Hematopoietic multipotent progenitor cell (in vitro differentiated cells): ENCODE results near the gene AKIRIN1. TPM values are rescaled to one million over a fixed set of nuclear protein-coding genes. Genes with fewer than 3 reads are reported as not detected.
"Not testable (repeated sequence)": the region's sequence is repeated elsewhere in the genome, so short reads cannot be mapped to it uniquely, and the experiment has no call there.

ENCODE experiments used
- DNase-seq, 3 donors: peaks; one replicate each; pipeline ENCODE4 v3.0.0-alpha.2; 2011 to 2015; ENCODE audit warnings: low read depth in 2 of 3, low spot score in 2 of 3
- total RNA-seq: library from RNA; depleted of rRNA; stranded (reverse); fragments of >200 nt; gene quantifications from one replicate; pipeline ENCODE4 v1.2.3, GENCODE V29; 2012

AKIRIN1 gene
- 24.2 TPM for total RNA-seq

DNA sequence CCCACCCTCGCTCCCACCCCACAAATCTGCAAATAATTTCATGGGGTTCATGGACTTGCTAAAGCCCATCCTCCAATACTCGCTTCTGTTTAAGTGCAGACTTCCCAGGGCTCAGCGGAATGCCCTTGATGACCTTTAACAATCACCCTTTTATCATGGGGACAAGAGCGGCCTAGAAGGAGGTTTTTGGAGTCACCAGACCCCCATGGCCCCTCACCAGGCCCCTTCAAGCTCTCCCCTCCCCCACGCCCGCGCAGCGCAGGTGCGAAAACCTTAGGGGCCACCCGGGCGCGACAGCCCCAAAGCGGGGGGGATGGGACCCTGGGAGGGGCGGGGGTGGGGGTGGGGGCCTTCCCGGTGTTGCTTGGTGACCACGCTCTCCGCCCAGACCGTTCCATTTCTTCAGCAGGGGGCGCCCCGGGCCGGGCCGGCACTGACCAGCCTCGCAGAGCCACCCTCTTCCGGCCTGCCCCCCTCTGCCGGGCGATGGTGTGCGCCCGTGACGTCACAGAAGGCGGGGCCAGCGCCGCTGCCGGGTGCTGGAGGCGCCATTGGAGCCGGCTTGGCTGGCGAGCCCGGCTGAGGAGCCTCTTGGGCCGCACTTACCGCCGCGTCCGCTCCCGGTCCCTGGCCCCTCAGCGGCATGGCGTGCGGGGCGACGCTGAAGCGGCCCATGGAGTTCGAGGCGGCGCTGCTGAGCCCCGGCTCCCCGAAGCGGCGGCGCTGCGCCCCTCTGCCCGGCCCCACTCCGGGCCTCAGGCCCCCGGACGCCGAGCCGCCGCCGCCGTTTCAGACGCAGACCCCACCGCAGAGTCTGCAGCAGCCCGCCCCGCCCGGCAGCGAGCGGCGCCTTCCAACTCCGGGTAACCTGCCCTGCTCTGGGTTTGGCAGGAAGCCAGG, at the start of gene AKIRIN1:
TSS of gene AKIRIN1 (plus strand) at position 539 of the 900 bp plus-strand sequence. CDS start at position 644, 105 bp downstream.
- peak; percentile 83 to 95 (median 94) for DNase-seq

DNA sequence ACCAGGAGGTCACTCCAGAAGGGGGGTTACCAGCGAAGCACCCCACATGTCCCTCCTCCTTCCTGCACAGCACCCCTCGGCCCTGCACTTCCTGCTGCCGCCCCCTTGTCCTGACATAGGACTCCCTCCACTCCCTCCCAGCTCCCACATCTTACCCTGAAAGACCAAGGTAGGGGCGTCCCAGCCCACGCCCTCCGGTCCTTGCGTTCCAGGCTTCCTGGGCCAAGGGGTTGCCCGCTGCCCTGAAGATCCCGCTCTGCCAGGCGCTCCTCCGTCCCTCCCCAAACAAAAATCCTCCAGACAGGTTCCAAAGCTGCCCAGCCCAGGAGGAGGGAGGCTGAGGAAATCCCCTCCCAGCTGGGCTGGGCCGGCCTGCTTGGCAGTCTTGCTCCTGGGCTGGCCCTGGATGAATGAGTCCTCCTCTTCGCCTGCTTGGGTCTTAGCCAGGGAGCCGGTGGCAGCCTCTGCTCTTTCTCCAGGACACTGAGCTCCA, 49.5 kb upstream of the AKIRIN1 start, which contains the start of gene RHBDL2:
TSS of gene RHBDL2 (minus strand) at position 304 of the 493 bp plus-strand sequence. CDS start 22,618 bp downstream, outside the sequence.
- DNase-seq = no peak

- DNase-seq = no peak
These were observed 48.2 kb upstream of the AKIRIN1 start for GRCh38 chr1:38942664-38943428.

- no peak for DNase-seq
These were observed 46.5 kb upstream of the AKIRIN1 start for GRCh38 chr1:38944547-38944946.

DNA sequence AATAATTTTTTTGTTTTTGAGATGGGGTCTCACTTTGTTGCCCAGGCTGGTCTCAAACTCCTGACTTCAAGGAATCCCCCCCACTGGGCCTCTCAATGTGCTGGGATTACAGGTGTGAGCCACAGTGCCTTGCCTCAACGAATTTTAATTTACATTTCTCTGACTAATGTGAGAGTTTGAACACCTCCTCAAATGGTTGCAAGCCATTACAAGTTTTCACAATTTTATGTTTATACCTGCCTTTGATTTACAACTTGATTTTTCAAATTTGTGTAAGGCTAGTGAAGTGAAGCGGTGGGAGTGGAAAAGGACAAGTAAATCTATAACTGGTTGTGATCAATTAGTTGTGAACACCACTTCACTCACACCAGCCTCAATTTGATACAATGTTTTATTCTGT, 40.5 kb upstream of the AKIRIN1 start:
- DNase-seq = no peak

- DNase-seq = no peak
These were observed 37.6 kb upstream of the AKIRIN1 start for GRCh38 chr1:38953433-38953860.

- no peak for DNase-seq
These were observed 32.1 kb upstream of the AKIRIN1 start for GRCh38 chr1:38958967-38959366.

DNA sequence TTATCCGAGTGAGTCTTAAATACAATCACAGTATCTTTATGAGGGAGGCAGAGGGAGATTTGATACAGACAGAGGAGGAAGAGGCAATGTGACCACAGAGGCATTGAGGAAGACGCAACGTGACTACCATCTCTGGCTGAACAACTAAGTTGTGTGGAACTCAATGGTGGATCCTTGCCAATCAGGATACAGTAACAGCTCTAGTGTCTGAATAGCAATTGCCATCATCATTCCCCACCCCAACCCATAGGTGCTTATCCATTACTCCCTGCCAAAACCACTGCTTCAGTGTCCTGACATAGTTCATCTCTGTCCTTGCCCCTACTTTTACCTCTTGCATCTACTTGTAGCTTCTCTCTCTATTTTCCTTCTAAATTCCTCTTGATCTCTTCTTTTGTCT, 29.0 kb upstream of the AKIRIN1 start:
- DNase-seq = no peak

DNA sequence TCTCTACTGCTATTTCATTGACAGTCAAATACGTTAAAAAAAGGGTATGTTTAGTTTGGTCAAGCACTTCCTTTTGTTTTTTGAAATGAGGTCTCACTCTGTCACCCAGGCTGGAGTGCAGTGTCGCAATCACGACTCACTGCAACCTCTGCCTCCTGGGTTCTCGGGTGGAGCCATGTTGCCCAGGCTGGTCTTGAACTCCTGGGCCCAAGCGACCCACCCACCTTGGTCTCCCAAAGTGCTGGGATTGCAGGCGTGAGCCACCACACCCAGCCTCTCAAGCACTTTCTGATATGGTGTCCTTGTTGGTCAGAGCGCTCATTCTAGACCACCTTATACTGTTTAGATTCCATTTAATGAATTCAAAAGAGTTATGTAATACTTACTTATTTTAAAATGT, 28.5 kb upstream of the AKIRIN1 start:
- DNase-seq = no peak

DNA sequence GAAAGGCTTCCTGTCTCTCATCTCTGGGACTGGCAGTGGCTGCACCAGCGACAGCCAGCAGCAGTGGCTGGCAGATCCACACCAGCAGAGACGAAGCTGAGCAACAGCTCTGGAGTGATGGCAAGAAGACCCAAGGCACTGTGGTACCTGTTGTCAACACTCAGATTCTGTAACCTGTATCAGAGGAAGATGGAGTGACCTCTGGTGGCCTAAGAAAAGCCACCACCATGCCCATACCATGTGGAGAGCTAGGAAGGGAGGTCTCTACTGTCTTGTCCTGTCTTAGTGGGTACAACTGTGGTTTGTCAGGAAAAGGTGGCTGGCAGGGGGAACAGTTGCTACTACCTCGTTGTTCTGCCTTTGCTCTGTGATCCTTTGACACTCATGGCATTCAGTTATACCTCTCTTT, 26.9 kb upstream of the AKIRIN1 start:
- peak in 2 of 3 donors; percentile 5 to 26 for DNase-seq

- DNase-seq = not testable (repeated sequence)
These were observed 17.9 kb upstream of the AKIRIN1 start for GRCh38 chr1:38973145-38973544.

- no peak for DNase-seq
These were observed 17.2 kb upstream of the AKIRIN1 start for GRCh38 chr1:38973659-38974437.

DNA sequence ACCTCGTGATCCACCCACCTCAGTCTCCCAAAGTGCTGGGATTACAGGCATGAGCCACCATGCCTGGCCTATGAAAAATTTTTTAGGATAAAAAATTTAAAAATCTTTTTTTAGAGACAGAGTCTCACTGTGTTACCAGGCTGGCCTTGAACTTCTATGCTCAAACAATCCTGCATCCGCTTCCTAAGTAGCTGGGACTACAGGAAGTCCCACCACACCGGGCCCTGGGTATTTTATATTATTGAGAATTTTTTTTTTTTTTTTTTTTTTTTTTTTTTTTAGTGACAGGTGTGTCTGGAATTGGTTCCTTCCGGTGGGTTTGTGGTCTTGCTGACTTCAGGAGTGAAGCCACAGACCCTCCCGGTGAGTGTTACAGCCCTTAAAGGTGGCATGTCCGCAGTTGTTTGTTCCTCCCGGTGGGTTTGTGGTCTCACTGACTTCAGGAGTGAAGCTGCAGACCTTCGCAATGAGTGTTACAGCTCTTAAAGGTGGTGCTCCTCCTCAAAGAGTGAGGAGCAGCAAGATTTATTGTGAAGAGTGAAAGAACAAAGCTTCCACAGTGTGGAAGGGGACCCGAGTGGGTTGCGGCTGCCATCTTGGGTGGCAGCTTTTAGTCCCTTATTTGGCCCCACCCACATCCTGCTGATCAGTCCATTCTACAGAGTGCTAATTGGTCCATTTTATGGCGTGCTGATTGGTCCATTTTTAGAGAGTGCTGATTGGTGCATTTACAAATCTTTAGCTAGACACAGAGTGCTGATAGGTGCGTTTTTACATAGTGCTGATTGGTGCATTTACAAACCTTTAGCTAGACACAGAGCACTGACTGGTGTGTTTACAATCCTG, 13.5 kb upstream of the AKIRIN1 start:
- DNase-seq = peak in 1 of 3 donors; percentile 50

DNA sequence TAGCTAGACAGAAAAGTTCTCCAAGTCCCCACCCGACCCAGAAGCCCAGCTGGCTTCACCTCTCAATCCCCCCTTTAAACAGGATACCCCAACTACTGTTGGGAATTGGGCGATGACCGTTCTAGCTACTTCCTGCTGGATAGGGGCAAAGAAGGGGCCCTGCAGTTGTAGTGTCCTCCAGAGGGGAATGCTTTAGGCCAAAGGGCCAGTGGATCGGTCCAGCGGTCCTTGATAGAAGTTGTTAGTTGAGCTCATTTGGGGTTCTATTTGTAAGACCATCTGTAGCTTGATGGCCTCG, 12.9 kb upstream of the AKIRIN1 start:
- not testable (repeated sequence) for DNase-seq

- DNase-seq = not testable (repeated sequence)
These were observed 11.7 kb upstream of the AKIRIN1 start for GRCh38 chr1:38979380-38979779.

DNA sequence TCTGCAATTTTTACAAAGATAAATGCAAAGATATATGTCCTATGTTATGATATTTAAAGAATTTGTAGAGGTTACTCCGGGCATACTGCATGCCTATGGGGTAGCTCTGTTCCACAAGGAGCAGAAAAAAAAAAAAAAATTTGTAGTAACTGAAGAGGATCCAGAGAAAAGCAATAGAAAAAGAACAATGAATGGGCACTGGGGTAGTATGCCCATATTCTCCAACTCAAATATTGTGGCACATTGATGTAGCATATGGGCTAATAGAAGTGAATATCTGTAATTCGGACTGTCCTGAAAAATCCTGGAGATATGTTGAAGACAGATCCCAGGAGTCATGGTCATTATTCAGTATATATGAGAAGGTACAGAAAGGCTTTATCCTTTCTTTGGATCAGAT, 1.1 kb upstream of the AKIRIN1 start:
- DNase-seq = no peak

DNA sequence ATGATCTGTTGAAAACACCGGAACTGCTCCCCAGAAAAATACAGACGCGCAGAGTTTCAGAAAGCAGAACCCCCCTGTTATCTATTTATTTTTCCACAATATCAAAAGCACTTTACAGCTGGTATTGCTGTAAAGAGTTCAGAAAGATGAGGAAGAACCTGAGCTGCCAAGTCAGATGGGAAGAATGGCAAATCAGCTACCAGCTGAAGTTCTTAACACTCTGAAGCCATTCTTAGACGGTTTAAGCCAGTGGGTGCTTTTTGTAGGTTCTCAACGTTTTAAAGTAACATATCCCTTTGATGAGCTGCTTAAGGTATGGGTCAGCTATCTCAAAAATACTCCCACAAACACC, 714 bp upstream of the AKIRIN1 start:
- peak in 1 of 3 donors; percentile 37 for DNase-seq

GRCh38 chr1:38991638-38992411, 749 bp downstream of the AKIRIN1 start:
- DNase-seq = no peak
